Fibroblast of upper back skin (primary cell): ENCODE measurements around the gene OR9I1.

Experiments used
- DNase-seq: peaks from one replicate; pipeline ENCODE4 v3.0.0-alpha.2; 2013

Gene OR9I1

GRCh38 chr11:58125469-58125868 is at the start of gene OR9I1:
Gene OR9I1 (minus strand): TSS chr11:58125530. CDS start chr11:58119444, 6,086 bp downstream.
- no peak for DNase-seq

- no peak for DNase-seq
Observed at GRCh38 chr11:58165504-58166106, 40.3 kb upstream of the OR9I1 start.

- no peak for DNase-seq
Observed at GRCh38 chr11:58164990-58165389, 39.7 kb upstream of the OR9I1 start.

GRCh38 chr11:58164389-58164788 is 39.1 kb upstream of the OR9I1 start:
- no peak for DNase-seq

- no peak for DNase-seq
Observed at GRCh38 chr11:58152781-58153180, 27.5 kb upstream of the OR9I1 start.

GRCh38 chr11:58142761-58143160 is 17.4 kb upstream of the OR9I1 start:
- DNase-seq = no peak

GRCh38 chr11:58135171-58135570 is 9.8 kb upstream of the OR9I1 start:
- DNase-seq = no peak

- DNase-seq = no peak
Observed at GRCh38 chr11:58134151-58134550, 8.8 kb upstream of the OR9I1 start.

- no peak for DNase-seq
Observed at GRCh38 chr11:58133309-58134076, 8.2 kb upstream of the OR9I1 start.

- no peak for DNase-seq
Observed at GRCh38 chr11:58127350-58127749, 2.0 kb upstream of the OR9I1 start.

GRCh38 chr11:58121096-58121495 is 4.2 kb downstream of the OR9I1 start:
- no peak for DNase-seq

GRCh38 chr11:58097437-58097836 is 27.9 kb downstream of the OR9I1 start:
- no peak for DNase-seq

GRCh38 chr11:58086528-58086927 is 38.8 kb downstream of the OR9I1 start:
- DNase-seq = no peak

- DNase-seq = no peak
Observed at GRCh38 chr11:58075781-58076180, 49.5 kb downstream of the OR9I1 start.

- no peak for DNase-seq
Observed at GRCh38 chr11:58070585-58070984, 54.7 kb downstream of the OR9I1 start.

- no peak for DNase-seq
Observed at GRCh38 chr11:58068655-58069054, 56.7 kb downstream of the OR9I1 start.

- no peak for DNase-seq
Observed at GRCh38 chr11:58067685-58068084, 57.6 kb downstream of the OR9I1 start.
